ENCODE data around the gene SPOP.
"Not testable (repeated sequence)": the region's sequence is repeated elsewhere in the genome, so short reads cannot be mapped to it uniquely, and the experiment has no call there.

Gene SPOP

DNA sequence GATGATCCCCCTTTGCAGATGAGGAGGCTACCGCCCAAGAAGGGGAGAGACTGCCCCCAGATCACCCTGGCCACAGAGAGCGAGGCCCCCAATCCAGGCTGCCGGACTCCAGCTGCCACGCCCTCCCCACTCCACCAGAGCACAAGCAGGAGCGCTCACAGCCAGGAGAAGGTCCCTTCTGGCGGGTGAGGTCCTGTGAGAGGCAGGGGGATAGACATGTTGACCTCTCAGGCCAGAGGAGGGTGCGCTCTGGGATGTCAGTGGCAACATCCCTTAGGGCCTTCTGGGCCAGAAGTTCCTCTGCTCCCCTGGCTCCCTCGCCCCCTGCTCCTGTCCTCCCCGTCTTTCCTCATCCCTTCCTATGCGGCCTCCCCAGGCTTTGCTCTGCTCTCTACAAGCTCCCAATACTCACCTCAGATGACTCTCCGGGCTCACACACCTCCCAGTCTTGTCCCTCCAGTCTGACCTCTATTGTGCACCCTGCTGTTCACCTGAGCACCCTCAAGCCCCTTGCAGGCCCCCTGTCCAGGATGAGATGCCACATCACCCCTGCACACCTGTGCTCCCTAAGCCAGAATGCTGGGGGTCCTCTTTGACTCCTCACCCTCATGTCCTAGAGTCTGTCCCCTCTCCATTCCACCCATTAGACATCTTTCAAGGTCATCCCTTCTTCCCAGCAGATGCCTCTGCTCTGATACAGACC lies 107.2 kb downstream of the SPOP start:
- DNase-seq: no peak

GRCh38 chr17:49568695-49569047 lies 109.2 kb downstream of the SPOP start:
- not testable (repeated sequence) for DNase-seq

GRCh38 chr17:49567871-49568694 lies 109.8 kb downstream of the SPOP start:
- DNase-seq: peak; percentile 69

DNA sequence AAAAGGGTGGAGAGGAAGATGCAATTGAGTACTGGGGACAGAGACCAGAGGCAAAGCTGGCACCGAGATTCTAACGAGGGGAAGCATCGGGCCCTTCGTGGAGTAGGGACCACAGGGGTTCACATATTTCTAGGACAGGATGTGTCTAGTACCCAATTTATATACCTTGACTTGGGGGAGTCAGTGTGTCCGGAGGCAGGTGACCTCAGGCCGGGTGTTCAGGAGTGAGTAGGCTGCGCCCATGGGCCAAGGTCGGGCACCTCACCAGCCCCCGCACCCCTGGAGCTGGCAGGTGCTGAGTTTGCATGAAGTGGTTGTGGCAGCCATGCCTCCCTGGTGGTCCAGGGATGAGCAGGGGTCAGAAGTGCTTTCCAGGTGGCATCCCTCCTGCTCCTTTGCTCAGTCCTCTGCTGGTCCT lies 110.8 kb downstream of the SPOP start:
- no peak for DNase-seq

DNA sequence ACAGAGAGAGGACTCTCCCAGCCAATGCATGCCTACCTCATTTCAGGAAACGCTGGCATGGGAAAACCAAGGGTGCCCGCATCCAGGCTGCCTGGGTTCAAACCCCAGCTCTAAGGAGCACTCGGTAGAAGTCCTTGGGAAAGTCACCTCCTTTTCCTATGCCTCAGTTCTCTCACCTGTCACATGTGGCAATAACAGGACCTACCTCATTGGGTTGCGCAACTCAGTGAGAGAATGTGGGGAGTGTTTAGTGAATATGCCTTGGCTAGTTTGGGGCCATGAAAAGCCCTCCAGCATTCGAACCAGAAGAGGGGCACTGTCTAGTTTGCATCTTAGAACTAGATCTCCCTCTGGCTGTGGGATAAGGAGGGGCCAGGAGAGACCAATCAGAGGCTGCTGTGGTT lies 111.2 kb downstream of the SPOP start:
- no peak for DNase-seq

DNA sequence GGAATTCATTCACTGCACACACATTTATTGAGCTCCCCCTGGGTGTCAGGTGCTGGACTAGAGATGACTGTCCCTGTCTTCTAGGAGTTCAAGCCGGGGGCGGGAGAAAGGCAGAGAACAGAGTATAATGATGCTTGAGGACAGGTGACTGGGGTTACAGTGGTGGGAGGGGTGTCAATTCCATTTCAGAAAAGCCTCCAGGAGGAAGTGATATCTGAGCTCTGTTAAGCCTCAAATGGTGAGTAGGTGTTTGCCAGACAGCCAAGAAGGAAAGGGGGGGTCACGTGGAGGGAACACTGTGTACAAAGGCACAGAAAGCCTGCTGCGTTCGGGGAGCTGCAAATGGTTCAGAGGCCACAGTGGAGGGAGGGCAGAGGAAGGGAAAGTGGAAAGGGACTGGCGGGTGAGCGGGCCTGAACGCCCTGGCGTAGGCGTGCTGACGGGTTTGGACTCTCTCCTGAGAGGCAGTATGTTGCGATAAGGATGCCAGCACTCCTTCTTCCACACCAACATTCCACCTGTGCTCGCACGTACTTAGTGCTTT lies 111.9 kb downstream of the SPOP start:
- no peak for DNase-seq

DNA sequence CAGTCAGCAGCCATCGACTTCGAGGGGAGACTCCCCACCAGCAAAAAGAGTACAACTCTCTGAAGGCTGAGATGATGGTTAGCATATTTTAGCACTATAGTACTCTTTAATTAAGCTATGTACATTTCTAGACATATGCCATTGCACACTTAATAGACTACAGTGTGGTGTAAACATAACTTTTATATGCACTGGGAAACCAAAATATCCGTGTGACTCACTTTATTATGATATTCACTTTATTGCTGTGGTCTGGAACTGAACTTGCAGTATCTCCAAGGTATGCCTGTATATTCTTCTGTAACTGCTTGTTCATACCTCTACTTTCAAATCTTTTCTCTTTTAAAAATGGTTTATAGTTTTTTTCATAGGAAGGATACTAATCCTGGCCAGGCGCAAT lies 113.3 kb downstream of the SPOP start:
- DNase-seq: no peak

DNA sequence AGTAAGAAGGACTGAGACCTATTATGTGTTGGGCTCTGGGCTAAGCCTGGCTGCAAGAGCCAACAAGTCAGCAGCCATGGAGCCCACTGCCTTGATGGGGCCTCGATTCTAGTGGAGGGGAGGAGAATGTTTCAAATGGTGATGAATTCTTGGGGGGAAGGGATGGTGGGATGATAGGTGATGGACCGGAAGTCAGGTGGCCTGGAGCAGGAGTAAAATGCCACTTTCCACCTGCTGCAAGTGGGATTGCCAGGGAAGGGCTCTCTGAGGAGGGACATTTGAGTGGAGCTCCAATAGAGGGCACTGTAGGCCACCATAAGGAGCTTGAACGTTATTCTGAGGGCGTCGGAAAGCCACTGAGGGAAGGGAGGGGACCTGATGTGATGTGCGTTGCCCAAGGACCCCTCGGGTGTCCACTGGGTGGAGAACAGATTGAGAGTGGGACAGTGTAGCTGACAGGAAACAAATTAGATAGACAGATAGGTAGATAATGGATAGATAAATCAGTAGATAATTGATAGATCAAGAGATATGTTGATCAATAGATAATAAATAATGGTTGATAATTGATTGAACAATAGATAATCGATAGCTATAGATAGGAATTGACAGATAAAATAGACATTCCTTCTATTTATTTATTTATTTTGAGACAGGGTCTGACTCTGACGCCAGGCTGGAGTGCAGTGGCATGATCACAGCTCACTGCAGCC lies 120.4 kb downstream of the SPOP start:
- peak; percentile 25 for DNase-seq

- peak; percentile 65 for DNase-seq
Measured at GRCh38 chr17:49556223-49556943, 121.5 kb downstream of the SPOP start.

- no peak for DNase-seq
Measured at GRCh38 chr17:49555495-49556222, 122.2 kb downstream of the SPOP start.

GRCh38 chr17:49554694-49555494 lies 123.0 kb downstream of the SPOP start:
- DNase-seq: no peak

DNA sequence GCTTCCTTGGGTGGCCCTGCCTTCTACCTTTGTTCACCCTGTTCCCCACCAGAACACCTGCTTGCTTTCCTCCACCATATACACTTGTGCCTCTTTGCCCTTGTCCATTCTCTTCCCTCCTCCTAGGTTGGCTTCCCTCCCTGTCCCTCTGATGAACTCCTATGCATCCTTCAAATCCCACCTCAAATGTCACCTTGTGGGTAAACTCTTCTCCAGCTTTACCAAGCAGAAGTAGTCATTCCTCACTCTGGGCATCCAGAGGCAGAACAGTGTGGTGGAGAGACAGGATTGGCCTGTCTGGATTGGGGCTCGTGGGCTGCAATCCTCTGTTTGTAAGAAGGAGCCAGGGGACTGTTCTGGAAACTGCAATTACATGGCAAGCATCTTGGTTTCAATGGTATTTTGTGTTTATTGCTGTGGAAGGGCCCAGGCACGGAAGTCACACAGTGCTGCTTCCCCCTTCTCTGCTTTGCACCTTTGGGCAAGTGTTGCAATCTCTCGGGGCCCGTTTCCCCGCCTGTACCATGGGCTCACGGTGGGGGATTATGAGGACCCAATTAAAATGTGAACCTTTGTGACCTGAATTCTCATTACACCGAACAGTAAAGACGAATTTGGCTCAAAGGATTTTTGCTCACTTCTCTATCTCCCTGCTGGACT lies 124.1 kb downstream of the SPOP start:
- no peak for DNase-seq

- DNase-seq: no peak
Measured at GRCh38 chr17:49552070-49552751, 125.7 kb downstream of the SPOP start.

- DNase-seq: no peak
Measured at GRCh38 chr17:49551221-49552069, 126.5 kb downstream of the SPOP start.

- DNase-seq: not testable (repeated sequence)
Measured at GRCh38 chr17:49550764-49551163, 127.1 kb downstream of the SPOP start.

- DNase-seq: no peak
Measured at GRCh38 chr17:49549691-49550678, 127.9 kb downstream of the SPOP start.

- no peak for DNase-seq
Measured at GRCh38 chr17:49549311-49549605, 128.6 kb downstream of the SPOP start.

Data from fibroblast of skin of right biceps (primary cell).